SH-SY5Y (cell line): ENCODE results near the gene ASAP2.

Experiments
- GATA2 ChIP-seq: IDR thresholded peaks from 2 replicates; pipeline ENCODE4 v1.6.1; 2011; ENCODE audit warnings: mild to moderate bottlenecking, low read depth, low read length
- GATA3 ChIP-seq: IDR thresholded peaks from 2 replicates; pipeline ENCODE4 v1.6.1; 2011; ENCODE audit warnings: low read depth, mild to moderate bottlenecking, low read length, moderate library complexity

DNA sequence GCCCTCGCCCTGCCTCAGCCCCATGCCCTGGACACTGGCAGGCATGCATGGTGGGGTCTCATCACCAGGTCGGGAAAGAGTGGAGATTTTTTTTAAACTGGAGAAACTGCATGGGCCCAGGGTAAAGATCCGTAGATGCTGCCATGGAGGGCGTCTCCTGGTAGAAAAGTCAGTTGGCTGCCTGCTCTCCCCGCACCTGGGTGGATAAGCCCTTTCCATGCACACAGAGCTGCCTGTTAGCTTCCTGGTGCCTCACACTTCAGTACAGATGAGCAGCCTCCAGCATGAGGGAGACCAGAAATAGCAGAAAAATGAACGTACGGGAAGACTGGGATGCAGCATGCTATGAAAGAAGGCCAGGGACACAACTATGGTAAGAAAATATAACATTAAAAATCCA, 92.0 kb downstream of the ASAP2 start:
- TF ChIP-seq GATA3, result no peak
- no peak for TF ChIP-seq GATA2
